ENCODE data around the gene MTG1.

GRCh38 chr10:133370030-133370786 is 23.7 kb upstream of the MTG1 start:
- TF ChIP-seq CTCF (conservative IDR thresholded peaks at IDR 0.05; ENCODE audit: low read length) (no peak), EZH2phosphoT487 (IDR thresholded peaks at IDR 0.05; ENCODE audit: borderline replicate concordance) (no peak)

All from Loucy (cell line).